Motor neuron (in vitro differentiated cells): ENCODE results near the gene UBE2Q2. TPM values are rescaled to one million over a fixed set of nuclear protein-coding genes. Genes with fewer than 3 reads are reported as not detected.

Source experiments
- ATAC-seq, 8 experiments: fragments of 200-7000 bp; cut with Tn5 transposase; replicated peaks in 6 of 8; 2 replicates each; pipeline ENCODE4 v1.8.0; 2021; ENCODE audit warnings: mild to moderate bottlenecking in 8 of 8, moderate library complexity in 8 of 8
- H3K27ac ChIP-seq, 2 donors: fragments of 250-450 bp; sonication (Bioruptor Pico); 2 replicates each; pipeline ENCODE4 v1.9.0; 2021; ENCODE audit warnings: antibody characterized with exemption in 2 of 2, mild to moderate bottlenecking in 2 of 2, moderate library complexity in 1 of 2
- H3K4me1 ChIP-seq, 2 donors: fragments of 250-450 bp; sonication (Bioruptor Pico); replicated peaks in 1 of 2; 2 replicates each; pipeline ENCODE4 v1.6.1; 2021; ENCODE audit warnings: antibody characterized with exemption in 2 of 2, mild to moderate bottlenecking in 2 of 2, moderate library complexity in 1 of 2
- H3K4me3 ChIP-seq, 5 donors: fragments of 250-450 bp; sonication (Bioruptor Pico); 2 replicates each; pipeline ENCODE4 v1.9.0; 2021; ENCODE audit warnings: antibody characterized with exemption in 5 of 5, mild to moderate bottlenecking in 5 of 5, moderate library complexity in 4 of 5
- WGBS, 10 experiments: fragments of 450-650 bp; shearing (Covaris generic); methylation state at CpG; one replicate each; pipeline ENCODE4 v1.0.0; 2022; 5-methylcytosine and 5-hydroxymethylcytosine counted together
- in situ Hi-C, 9 experiments: fragments of 400-800 bp; cut with MboI; loops; one replicate each; pipeline ENCODE4 v1.15.0; 2021; ENCODE audit warnings: low sequenced_read_pairs in 9 of 9, low pct_unique_long_range_greater_than_20kb in 2 of 9; ENCODE audit not compliant: unreplicated experiment in 9 of 9
- total RNA-seq, 8 experiments: library from RNA; unstranded; fragments of 300-600 nt; gene quantifications; 2 replicates each; pipeline versions ENCODE4 v1.2.3 to v1.2.4, GENCODE V29; 2022

The UBE2Q2 gene
- total RNA-seq, 8 experiments from 2014 or later = 16.5 to 44.1 (median 31.9) TPM

DNA sequence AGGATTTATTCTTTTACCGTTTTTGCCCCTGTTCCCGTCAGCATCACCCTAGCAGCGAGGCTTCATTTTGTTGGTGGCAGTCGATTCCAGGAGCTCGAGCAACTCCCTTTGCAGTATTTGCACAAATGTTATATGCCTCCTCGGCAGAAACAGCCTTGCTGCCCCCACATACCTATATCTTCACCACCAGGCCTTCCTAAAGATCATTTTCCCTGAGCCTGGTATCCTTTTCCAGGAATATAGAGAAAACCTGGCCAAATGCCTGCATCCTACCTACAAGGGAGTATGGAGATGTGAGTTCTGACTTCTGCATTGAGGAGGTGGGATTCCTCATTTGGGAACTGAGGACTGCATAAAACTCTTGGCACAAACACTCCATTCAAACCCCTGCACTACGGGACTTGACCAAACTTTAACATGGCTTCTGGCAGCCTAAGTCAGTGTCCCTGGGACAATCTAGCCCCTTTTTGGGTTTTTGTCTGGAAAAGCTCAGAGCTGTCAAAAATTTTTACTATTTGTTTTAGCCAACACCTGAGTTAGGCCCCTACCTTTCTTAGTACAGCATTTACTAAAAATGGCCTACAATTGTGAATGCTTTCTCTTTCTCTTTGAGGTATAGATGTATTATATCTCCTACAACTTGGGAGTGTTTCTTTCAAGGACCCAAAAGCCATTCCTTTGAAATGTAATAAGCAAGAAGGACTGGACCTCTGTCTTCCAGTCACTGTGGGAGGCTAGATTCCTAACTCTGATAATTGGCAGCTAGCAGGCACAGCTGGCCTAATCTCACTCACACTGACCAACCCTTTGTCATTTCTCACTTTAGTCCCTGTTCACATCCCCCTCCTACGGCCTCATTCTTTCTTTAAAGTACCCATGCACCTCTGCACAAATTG lies 12.1 kb upstream of the UBE2Q2 start:
- Histone ChIP-seq H3K4me3 (no peak overlapping the region), H3K27ac (no peak overlapping the region)

GRCh38 chr15:75831806-75832102 lies 11.5 kb upstream of the UBE2Q2 start:
- ATAC-seq = no peak
- in situ Hi-C loops = no loop called here
- no peaks in the 10 kb centered on the region for H3K4me1 ChIP-seq
- H3K4me3 ChIP-seq = no peak overlapping the region
- WGBS, 10 experiments = 0 to 75% (median 30%) methylated on average over 1 of the region's 1 CpG; no CpG with 5 or more reads in 1 of the 10 experiments
- H3K27ac ChIP-seq = no peak overlapping the region

More for the DNA sequence above, 12.1 kb upstream of the UBE2Q2 start:
- no peaks in the 10 kb centered on the region for H3K4me1 ChIP-seq
- WGBS, 10 experiments = 20 to 100% (median 77%) methylated on average over 1 to 7 of the region's 8 CpGs
- no peak for ATAC-seq
- in situ Hi-C loops = no loop called here

DNA sequence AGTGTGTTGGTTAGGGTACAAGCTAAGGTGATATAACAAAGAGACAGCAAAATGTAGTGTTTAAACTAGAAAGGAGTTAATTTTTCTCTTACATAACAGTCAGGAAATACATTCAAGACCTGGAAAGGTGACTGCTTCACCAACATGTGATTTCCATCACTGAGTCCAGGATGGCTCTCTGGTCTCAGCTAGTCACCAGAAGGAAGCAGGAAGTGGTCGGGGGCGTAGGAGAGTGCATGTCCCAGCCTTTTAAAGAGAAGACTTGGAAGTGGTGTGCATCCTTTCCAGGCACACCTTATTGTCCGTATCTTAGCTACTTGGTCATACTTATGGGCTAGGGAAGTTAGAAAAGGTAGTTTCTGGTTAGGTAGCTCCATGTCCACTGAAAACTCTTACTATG lies 11.1 kb upstream of the UBE2Q2 start:
- in situ Hi-C loops = no loop called here
- ATAC-seq = no peak
- H3K27ac ChIP-seq = no peak overlapping the region
- no peak overlapping the region for H3K4me3 ChIP-seq
- H3K4me1 ChIP-seq = no peaks in the 10 kb centered on the region
- WGBS, 10 experiments = 33 to 100% (median 89%) methylated on average over 1 to 3 of the region's 3 CpGs; no CpG with 5 or more reads in 1 of the 10 experiments

- Histone ChIP-seq H3K4me1 (no peaks in the 10 kb centered on the region), H3K27ac (no peak overlapping the region), H3K4me3 (no peak overlapping the region)
- in situ Hi-C loops = no loop called here
- 91 to 100% (median 100%) methylated on average over 1 to 2 of the region's 2 CpGs; no CpG with 5 or more reads in 2 of the 10 experiments for WGBS, 10 experiments
- no peak for ATAC-seq
These were observed 9.2 kb upstream of the UBE2Q2 start for GRCh38 chr15:75834021-75834420.

DNA sequence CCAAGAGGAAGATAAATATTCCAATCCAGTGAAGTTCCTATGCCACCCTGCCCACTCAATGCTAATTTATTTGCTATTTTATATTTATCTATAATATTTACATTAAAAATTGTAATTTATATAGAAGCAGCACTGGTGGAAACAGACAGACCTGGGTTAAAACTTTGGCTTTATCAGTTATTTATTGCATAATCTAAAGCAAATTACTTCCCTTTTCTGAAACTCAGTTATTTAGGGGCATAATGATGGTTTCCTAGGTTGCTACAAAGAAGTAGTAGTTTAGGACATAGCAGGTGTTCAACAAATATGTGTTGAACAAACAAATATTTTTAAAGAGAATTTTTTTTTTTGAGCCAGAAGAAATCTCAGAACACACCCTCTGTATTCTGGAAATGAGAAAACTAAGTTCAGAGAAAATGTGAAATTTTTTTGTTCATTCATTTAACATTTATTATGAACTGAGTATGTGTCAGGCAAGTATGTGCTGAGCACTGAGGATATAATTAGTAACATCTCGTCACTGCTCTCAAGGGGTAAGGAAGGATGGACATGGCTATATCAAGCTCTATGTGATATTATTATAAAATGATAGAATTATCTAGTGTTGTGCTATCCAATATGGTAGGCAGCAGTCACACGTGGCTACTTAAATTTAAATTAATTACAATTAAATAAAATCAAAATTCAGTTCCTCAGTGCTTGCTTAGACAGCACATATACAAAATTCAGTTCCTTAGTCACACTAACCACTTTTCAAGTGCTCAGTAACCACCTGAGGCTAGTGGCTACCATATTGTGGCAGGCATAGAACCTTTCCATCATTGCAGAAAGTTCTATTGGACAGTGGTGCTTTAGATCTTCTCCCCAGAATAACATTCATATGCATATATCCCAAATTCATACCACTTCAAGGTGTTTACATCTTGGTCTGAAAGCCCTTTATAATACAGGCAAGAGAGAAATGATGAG lies 7.0 kb upstream of the UBE2Q2 start:
- WGBS, 10 experiments = 0 to 92% (median 73%) methylated on average over 1 to 2 of the region's 2 CpGs; no CpG with 5 or more reads in 1 of the 10 experiments
- Histone ChIP-seq H3K27ac (no peak overlapping the region), H3K4me1 (no peaks in the 10 kb centered on the region), H3K4me3 (no peak overlapping the region)
- in situ Hi-C loops = no loop called here
- peak in 2 of 8 experiments; percentile 46 to 47 for ATAC-seq

GRCh38 chr15:75836959-75837334 lies 6.3 kb upstream of the UBE2Q2 start:
- no peaks in the 10 kb centered on the region for H3K4me1 ChIP-seq
- WGBS, 10 experiments = 82 to 100% (median 93%) methylated on average over 1 to 2 of the region's 2 CpGs; no CpG with 5 or more reads in 3 of the 10 experiments
- ATAC-seq = peak in 3 of 8 experiments; percentile 30 to 100 (median 99)
- H3K4me3 ChIP-seq = no peak overlapping the region
- in situ Hi-C loops = no loop called here
- H3K27ac ChIP-seq = no peak overlapping the region

GRCh38 chr15:75840659-75841058 lies 2.6 kb upstream of the UBE2Q2 start:
- Histone ChIP-seq H3K4me3 (no peak overlapping the region), H3K4me1 (peaks cover 8% of the 10 kb centered on the region in 2 donors), H3K27ac (no peak overlapping the region)
- in situ Hi-C loops = no loop called here
- no peak for ATAC-seq

- Histone ChIP-seq H3K4me1 (peaks cover 16 to 18% of the 10 kb centered on the region in 2 donors), H3K27ac (no peak overlapping the region), H3K4me3 (no peak overlapping the region)
- in situ Hi-C loops = no loop called here
- ATAC-seq = no peak
These were observed 1.6 kb upstream of the UBE2Q2 start for GRCh38 chr15:75841626-75842025.

- in situ Hi-C loops = no loop called here
- peaks cover 25 to 27% of the 10 kb centered on the region in 2 donors for H3K4me1 ChIP-seq
- ATAC-seq = peak; percentile 48 to 74 (median 58)
- H3K27ac ChIP-seq = peak overlapping the region; percentile 77 to 82
- 0 to 13% (median 0%) methylated on average over 1 to 22 of the region's 77 CpGs; no CpG with 5 or more reads in 1 of the 10 experiments for WGBS, 10 experiments
- H3K4me3 ChIP-seq = peak overlapping the region; percentile 75 to 93 (median 87)
These were observed 683 bp downstream of the UBE2Q2 start for GRCh38 chr15:75843678-75844581.

GRCh38 chr15:75844629-75845335 lies 1.5 kb downstream of the UBE2Q2 start:
- H3K27ac ChIP-seq = no peak overlapping the region
- H3K4me1 ChIP-seq = peaks cover 25 to 27% of the 10 kb centered on the region in 2 donors
- in situ Hi-C loops = no loop called here
- WGBS, 10 experiments = 10 to 53% (median 24%) methylated on average over 5 to 12 of the region's 13 CpGs
- no peak for ATAC-seq
- H3K4me3 ChIP-seq = peak overlapping the region; percentile 75 to 93 (median 87)

DNA sequence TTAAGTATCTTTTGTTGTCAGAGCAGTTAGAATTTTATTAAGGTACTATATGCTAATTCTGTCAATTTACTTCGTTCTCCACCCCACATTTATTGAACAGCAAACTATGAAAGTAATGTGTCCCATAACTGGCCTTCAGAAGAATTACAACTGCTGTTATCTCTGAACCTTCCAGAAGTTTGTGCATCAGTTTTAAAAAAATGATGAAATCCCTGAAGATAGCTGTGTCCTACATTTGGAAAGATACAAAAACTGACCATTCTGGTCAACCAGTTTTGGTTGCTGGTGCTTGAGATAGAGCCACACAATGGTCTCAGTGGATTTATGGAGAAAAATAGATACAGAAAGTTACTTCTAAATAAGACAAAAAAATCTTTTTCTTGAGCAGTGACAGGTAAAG lies 5.9 kb downstream of the UBE2Q2 start:
- Histone ChIP-seq H3K4me3 (no peak overlapping the region), H3K27ac (no peak overlapping the region), H3K4me1 (peaks cover 25 to 27% of the 10 kb centered on the region in 2 donors)
- whole genome bisulfite sequencing, 10 experiments = 33 to 100% (median 72%) methylated on average over 1 of the region's 1 CpG; no CpG with 5 or more reads in 4 of the 10 experiments
- in situ Hi-C loops = no loop called here
- ATAC-seq = no peak

DNA sequence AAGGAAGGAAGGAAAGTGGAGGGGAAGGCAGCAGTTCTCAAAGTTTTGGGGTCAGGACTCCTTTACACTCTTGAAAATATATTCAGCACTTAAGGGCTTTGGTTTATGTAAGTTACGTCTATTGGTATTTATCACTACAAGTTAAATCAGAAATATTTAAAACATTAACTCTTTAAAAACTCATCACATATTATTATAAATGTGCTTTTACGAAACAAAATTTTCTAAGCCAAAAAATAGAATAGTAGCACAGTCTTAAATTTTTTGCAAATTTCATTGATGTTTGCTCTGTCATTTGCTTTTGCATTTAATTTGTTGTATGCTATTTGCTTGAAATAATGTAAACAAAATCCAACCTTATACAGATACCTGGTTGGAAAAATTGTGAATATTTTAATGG lies 7.5 kb downstream of the UBE2Q2 start:
- Histone ChIP-seq H3K4me1 (peaks cover 16 to 19% of the 10 kb centered on the region in 2 donors), H3K27ac (no peak overlapping the region), H3K4me3 (no peak overlapping the region)
- ATAC-seq = no peak
- in situ Hi-C loops = no loop called here
- 86 to 100% (median 100%) methylated on average over 1 to 2 of the region's 2 CpGs; no CpG with 5 or more reads in 1 of the 10 experiments for WGBS, 10 experiments
